ENCODE data around the gene DDA1.

The DDA1 gene

DNA sequence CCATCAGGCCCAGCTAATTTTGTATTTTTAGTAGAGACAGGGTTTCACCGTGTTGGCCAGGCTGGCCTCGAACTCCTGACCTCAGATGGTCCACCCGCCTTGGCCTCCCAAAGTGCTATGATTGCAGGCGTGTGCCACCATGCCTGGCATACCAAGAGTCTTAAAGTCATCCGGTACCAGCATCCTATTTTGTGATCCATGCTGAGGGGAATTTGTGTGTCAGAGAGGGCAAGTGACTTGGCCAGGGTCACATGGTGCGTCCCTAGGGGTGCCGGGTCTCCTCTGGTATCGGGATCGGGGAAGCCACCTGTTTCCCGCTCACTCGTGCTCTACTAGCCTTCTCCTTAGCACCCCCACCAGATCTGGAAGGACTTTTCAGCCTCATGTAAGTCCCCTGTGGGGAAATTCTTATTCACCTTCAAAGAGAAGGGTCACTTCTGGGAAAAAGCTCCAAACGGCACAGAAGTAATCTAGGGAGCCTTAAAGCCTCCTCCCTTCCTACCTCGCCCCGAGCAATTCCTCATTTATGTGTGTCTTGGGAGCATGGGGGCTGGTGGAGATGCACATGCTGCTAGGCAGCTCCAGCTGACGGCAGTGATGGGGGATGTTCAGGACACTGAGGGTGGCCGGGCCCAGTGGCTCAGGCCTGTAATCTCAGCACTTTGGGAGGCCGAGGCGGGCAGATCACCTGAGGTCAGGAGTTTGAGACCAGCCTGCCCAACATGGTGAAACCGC is 33.8 kb upstream of the DDA1 start:
- H3K36me3 ChIP-seq (ENCODE audit: control insufficient read depth, insufficient read depth, low read length): peaks cover 36% of the 10 kb centered on the region
- no peaks in the 10 kb centered on the region for H3K27me3 ChIP-seq (ENCODE audit: control insufficient read depth, insufficient read depth, low read length)
- H3K4me1 ChIP-seq (ENCODE audit: control insufficient read depth, insufficient read depth, low read length): no peaks in the 10 kb centered on the region

GRCh38 chr19:17279436-17279835 is 29.9 kb upstream of the DDA1 start:
- no peak overlapping the region for H3K4me3 ChIP-seq (ENCODE audit: low read depth, low read length)
- no peaks in the 10 kb centered on the region for H3K4me1 ChIP-seq (ENCODE audit: control insufficient read depth, insufficient read depth, low read length)
- H3K9ac ChIP-seq (ENCODE audit: low read depth, low read length): no peak overlapping the region
- H3K36me3 ChIP-seq (ENCODE audit: control insufficient read depth, insufficient read depth, low read length): peaks cover 34% of the 10 kb centered on the region
- no peaks in the 10 kb centered on the region for H3K9me3 ChIP-seq (ENCODE audit: control insufficient read depth, insufficient read depth, low read length)
- H3K27me3 ChIP-seq (ENCODE audit: control insufficient read depth, insufficient read depth, low read length): no peaks in the 10 kb centered on the region

More for the DNA sequence above, 33.8 kb upstream of the DDA1 start:
- no peak overlapping the region for H3K9ac ChIP-seq (ENCODE audit: low read depth, low read length)
- H3K9me3 ChIP-seq (ENCODE audit: control insufficient read depth, insufficient read depth, low read length): no peaks in the 10 kb centered on the region
- H3K4me3 ChIP-seq (ENCODE audit: low read depth, low read length): no peak overlapping the region

DNA sequence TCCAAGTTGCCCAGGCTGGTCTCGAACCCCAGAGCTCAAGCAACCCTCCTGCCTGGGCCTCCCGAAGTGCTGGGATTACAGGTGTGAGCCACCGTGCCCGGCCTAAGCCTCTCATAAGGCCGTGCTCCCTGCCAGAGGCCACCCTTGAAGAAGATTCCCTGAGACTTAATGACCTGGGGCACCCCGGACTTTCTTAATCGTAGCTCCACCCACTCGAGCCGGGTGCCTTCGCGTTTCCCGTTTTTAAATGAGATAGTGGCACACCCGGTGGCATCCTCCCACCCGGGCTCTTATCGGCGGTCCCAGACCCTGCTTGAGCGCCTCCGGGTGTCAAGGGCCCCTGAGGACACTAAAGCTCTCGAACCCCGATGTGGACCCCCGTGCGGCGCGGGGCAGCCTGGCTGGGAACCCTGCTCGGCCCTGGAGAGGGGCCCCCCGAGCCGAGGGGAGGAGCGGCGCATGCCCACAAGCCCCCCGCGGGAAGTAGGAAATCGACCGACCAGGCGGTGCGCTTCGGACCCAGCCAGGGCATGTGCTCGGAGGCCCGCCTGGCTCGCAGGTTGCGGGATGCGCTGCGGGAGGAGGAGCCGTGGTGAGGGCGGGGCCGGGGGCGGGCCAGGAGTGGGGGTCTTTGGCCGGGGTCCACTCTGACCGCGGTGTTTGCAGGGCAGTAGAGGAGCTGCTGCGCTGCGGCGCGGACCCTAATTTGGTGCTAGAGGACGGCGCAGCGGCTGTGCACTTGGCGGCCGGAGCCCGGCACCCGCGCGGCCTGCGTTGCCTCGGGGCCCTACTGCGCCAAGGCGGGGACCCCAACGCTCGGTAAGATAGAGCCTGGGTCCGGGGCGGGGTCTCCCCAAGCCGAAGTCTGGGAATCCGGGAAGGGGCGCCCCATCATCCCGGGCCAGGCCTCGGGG is 27.7 kb upstream of the DDA1 start, which contains the start of gene ANKLE1:
TSS of gene ANKLE1 (plus strand) at position 511 of the 914 bp plus-strand sequence. CDS start at position 531, 20 bp downstream.
- Histone ChIP-seq H3K36me3 (ENCODE audit: control insufficient read depth, insufficient read depth, low read length) (peaks cover 31% of the 10 kb centered on the region), H3K4me1 (ENCODE audit: control insufficient read depth, insufficient read depth, low read length) (no peaks in the 10 kb centered on the region), H3K4me3 (ENCODE audit: low read depth, low read length) (peak within 1 kb of the TSS; percentile 75), H3K9ac (ENCODE audit: low read depth, low read length) (no peak within 1 kb of the TSS), H3K9me3 (ENCODE audit: control insufficient read depth, insufficient read depth, low read length) (no peaks in the 10 kb centered on the region), H3K27me3 (ENCODE audit: control insufficient read depth, insufficient read depth, low read length) (no peaks in the 10 kb centered on the region)

- H3K36me3 ChIP-seq (ENCODE audit: control insufficient read depth, insufficient read depth, low read length): peaks cover 27% of the 10 kb centered on the region
- H3K9me3 ChIP-seq (ENCODE audit: control insufficient read depth, insufficient read depth, low read length): no peaks in the 10 kb centered on the region
- no peaks in the 10 kb centered on the region for H3K27me3 ChIP-seq (ENCODE audit: control insufficient read depth, insufficient read depth, low read length)
- no peak overlapping the region for H3K9ac ChIP-seq (ENCODE audit: low read depth, low read length)
- no peaks in the 10 kb centered on the region for H3K4me1 ChIP-seq (ENCODE audit: control insufficient read depth, insufficient read depth, low read length)
- H3K4me3 ChIP-seq (ENCODE audit: low read depth, low read length): peak overlapping the region; percentile 75
Measured at GRCh38 chr19:17282488-17283125, 26.8 kb upstream of the DDA1 start.

- H3K4me3 ChIP-seq (ENCODE audit: low read depth, low read length): no peak overlapping the region
- H3K27me3 ChIP-seq (ENCODE audit: control insufficient read depth, insufficient read depth, low read length): no peaks in the 10 kb centered on the region
- H3K9me3 ChIP-seq (ENCODE audit: control insufficient read depth, insufficient read depth, low read length): no peaks in the 10 kb centered on the region
- H3K36me3 ChIP-seq (ENCODE audit: control insufficient read depth, insufficient read depth, low read length): peaks cover 26% of the 10 kb centered on the region
- H3K4me1 ChIP-seq (ENCODE audit: control insufficient read depth, insufficient read depth, low read length): no peaks in the 10 kb centered on the region
- H3K9ac ChIP-seq (ENCODE audit: low read depth, low read length): no peak overlapping the region
Measured at GRCh38 chr19:17283504-17283996, 25.8 kb upstream of the DDA1 start.

DNA sequence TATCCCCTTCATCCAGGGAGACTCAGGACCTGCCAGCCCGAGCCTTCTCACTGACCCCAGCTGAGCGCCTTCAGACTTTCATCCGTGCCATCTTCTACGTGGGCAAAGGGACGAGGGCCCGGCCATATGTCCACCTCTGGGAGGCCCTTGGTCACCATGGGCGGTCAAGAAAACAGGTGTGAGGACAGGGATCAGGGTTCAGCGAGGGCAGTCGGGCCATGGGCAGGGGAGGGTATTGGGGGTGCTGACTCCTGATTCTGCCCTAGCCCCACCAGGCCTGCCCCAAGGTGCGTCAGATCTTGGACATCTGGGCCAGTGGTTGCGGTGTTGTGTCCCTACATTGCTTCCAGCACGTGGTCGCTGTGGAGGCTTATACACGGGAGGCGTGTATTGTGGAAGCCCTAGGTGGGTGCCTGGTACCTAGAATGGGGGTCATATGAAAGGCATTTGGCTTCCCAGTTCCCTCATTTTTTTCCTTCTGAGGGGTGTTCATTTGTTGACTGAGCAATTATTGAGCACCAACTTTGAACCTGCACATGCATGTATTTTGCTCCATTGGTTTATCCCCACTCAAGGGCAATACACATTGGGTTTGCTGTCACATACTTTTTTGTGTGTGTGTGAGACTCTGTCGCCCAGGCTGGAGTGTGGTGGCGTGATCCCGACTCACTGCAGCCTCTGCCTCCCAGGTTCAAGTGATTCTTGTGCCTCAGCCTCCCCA is 23.8 kb upstream of the DDA1 start:
- H3K9me3 ChIP-seq (ENCODE audit: control insufficient read depth, insufficient read depth, low read length): no peaks in the 10 kb centered on the region
- H3K27me3 ChIP-seq (ENCODE audit: control insufficient read depth, insufficient read depth, low read length): no peaks in the 10 kb centered on the region
- H3K36me3 ChIP-seq (ENCODE audit: control insufficient read depth, insufficient read depth, low read length): peaks cover 21% of the 10 kb centered on the region
- no peaks in the 10 kb centered on the region for H3K4me1 ChIP-seq (ENCODE audit: control insufficient read depth, insufficient read depth, low read length)
- H3K9ac ChIP-seq (ENCODE audit: low read depth, low read length): no peak overlapping the region
- H3K4me3 ChIP-seq (ENCODE audit: low read depth, low read length): no peak overlapping the region

DNA sequence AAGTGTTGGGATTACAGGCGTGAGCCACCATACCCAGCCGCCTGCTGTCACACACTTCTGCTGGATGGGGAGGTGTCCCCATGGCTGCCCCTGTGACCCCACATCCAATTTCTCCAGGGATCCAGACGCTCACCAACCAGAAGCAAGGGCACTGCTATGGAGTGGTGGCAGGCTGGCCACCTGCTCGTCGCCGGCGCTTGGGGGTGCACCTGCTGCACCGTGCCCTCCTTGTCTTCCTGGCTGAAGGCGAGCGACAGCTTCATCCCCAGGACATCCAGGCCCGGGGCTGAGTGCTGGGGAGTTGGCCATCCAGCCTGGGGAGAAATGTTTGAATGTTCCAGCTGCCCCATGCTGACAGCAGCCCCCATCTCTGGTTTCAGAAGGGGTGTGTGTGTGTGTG is 23.1 kb upstream of the DDA1 start:
- no peaks in the 10 kb centered on the region for H3K4me1 ChIP-seq (ENCODE audit: control insufficient read depth, insufficient read depth, low read length)
- no peak overlapping the region for H3K9ac ChIP-seq (ENCODE audit: low read depth, low read length)
- H3K27me3 ChIP-seq (ENCODE audit: control insufficient read depth, insufficient read depth, low read length): no peaks in the 10 kb centered on the region
- no peaks in the 10 kb centered on the region for H3K9me3 ChIP-seq (ENCODE audit: control insufficient read depth, insufficient read depth, low read length)
- no peak overlapping the region for H3K4me3 ChIP-seq (ENCODE audit: low read depth, low read length)
- H3K36me3 ChIP-seq (ENCODE audit: control insufficient read depth, insufficient read depth, low read length): peaks cover 21% of the 10 kb centered on the region

GRCh38 chr19:17286752-17287151 is 22.6 kb upstream of the DDA1 start:
- Histone ChIP-seq H3K9me3 (ENCODE audit: control insufficient read depth, insufficient read depth, low read length) (no peaks in the 10 kb centered on the region), H3K36me3 (ENCODE audit: control insufficient read depth, insufficient read depth, low read length) (peaks cover 21% of the 10 kb centered on the region), H3K9ac (ENCODE audit: low read depth, low read length) (no peak overlapping the region), H3K27me3 (ENCODE audit: control insufficient read depth, insufficient read depth, low read length) (no peaks in the 10 kb centered on the region), H3K4me3 (ENCODE audit: low read depth, low read length) (no peak overlapping the region), H3K4me1 (ENCODE audit: control insufficient read depth, insufficient read depth, low read length) (no peaks in the 10 kb centered on the region)

GRCh38 chr19:17289489-17289888 is 19.9 kb upstream of the DDA1 start:
- Histone ChIP-seq H3K4me1 (ENCODE audit: control insufficient read depth, insufficient read depth, low read length) (peaks cover 2% of the 10 kb centered on the region), H3K27me3 (ENCODE audit: control insufficient read depth, insufficient read depth, low read length) (no peaks in the 10 kb centered on the region), H3K9me3 (ENCODE audit: control insufficient read depth, insufficient read depth, low read length) (no peaks in the 10 kb centered on the region), H3K9ac (ENCODE audit: low read depth, low read length) (no peak overlapping the region), H3K4me3 (ENCODE audit: low read depth, low read length) (peak overlapping the region; percentile 32), H3K36me3 (ENCODE audit: control insufficient read depth, insufficient read depth, low read length) (peaks cover 15% of the 10 kb centered on the region)

- Histone ChIP-seq H3K27me3 (ENCODE audit: control insufficient read depth, insufficient read depth, low read length) (no peaks in the 10 kb centered on the region), H3K4me3 (ENCODE audit: low read depth, low read length) (peak overlapping the region; percentile 78), H3K9ac (ENCODE audit: low read depth, low read length) (peak overlapping the region; percentile 37), H3K4me1 (ENCODE audit: control insufficient read depth, insufficient read depth, low read length) (peaks cover 2% of the 10 kb centered on the region), H3K9me3 (ENCODE audit: control insufficient read depth, insufficient read depth, low read length) (no peaks in the 10 kb centered on the region), H3K36me3 (ENCODE audit: control insufficient read depth, insufficient read depth, low read length) (peaks cover 7% of the 10 kb centered on the region)
Measured at GRCh38 chr19:17292301-17293074, 16.9 kb upstream of the DDA1 start.
